ENCODE data around the gene TNNC1. TPM values are rescaled to one million over a fixed set of nuclear protein-coding genes. Genes with fewer than 3 reads are reported as not detected.

TNNC1 gene
- total and polyA plus RNA-seq, 9 of the 15 experiments (the other 6 are each of a cell fraction or from before 2014, with no cell fraction given): 0.08 to 0.85 (median 0.42) TPM; not detected in 4

DNA sequence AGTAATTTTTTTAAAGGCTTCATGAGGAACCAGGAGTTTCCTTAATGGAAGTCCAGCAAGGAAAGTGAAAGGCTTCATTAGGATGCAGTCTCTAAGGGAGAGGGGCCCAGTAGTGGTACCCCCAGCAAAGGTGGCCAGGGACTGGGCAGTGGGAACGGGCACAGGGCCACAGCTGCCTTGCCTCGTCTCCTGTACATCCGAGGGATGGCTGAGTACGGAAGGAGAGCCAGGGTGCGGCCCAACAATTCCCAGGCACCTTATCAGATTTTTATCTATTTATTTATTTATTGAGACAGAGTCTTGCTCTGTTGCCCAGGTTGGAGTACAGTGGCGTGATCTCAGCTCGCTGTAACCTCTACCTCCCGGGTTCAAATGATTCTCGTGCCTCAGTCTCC lies 23.4 kb downstream of the TNNC1 start:
- Histone ChIP-seq H3K9me3 (replicated peaks; ENCODE audit: control insufficient read depth, insufficient read depth, low read depth, low read length) (no peaks in the 10 kb centered on the region), H4K20me1 (replicated peaks; ENCODE audit: control insufficient read depth, insufficient read depth, low read length) (no peaks in the 10 kb centered on the region; the same call in 1 of the 2 replicates), H3K36me3 (ENCODE audit: control insufficient read depth, insufficient read depth, low read length) (no peaks in the 10 kb centered on the region), H3K79me2 (ENCODE audit: control insufficient read depth, insufficient read depth, low read length) (no peaks in the 10 kb centered on the region), H2AFZ (ENCODE audit: low read depth, low read length) (no peak overlapping the region), H3K4me1 (replicated peaks in 1 of 2; ENCODE audit: control insufficient read depth in 2 of 2, insufficient read depth in 2 of 2, low read length in 2 of 2) (peaks cover 0 to 2% of the 10 kb centered on the region in 2 experiments; a peak in 4 of 5 replicates), H3K9me1 (ENCODE audit: control insufficient read depth, insufficient read depth, low read length) (no peaks in the 10 kb centered on the region), H3K4me3 (no peak overlapping the region), H3K27me3 (ENCODE audit: control insufficient read depth in 2 of 2, insufficient read depth in 2 of 2, low read length in 2 of 2) (no peaks in the 10 kb centered on the region; a peak in 1 of 5 replicates), H3K4me2 (ENCODE audit: insufficient read depth, low read length) (no peak overlapping the region), H3K27ac (ENCODE audit: extremely low read depth, low read depth, low read length) (no peak overlapping the region), H3K9ac (ENCODE audit: insufficient read depth in 1 of 2, low read depth in 2 of 2, low read length in 2 of 2) (no peak overlapping the region)
- ATAC-seq (no peak), FAIRE-seq (no peak), DNase-seq (ENCODE audit: extremely low read depth in 1 of 4, low spot score in 3 of 4) (no peak)
- in situ Hi-C loops (cut with MboI): no loop called here
- ChIA-PET CTCF (ENCODE audit: low intra/inter-chr PET ratio) (no interaction called here), POLR2A (no interaction called here)
- no TSS peak for BruUV-seq (replicated peaks)
- intact Hi-C loops (cut with micrococcal nuclease): no loop called here
- WGBS (ENCODE audit: insufficient coverage, low coverage, missing lambda C conversion rate): 35% methylated on average over 9 of the region's 9 CpGs
- TF ChIP-seq DACH1 (IDR thresholded peaks at IDR 0.05; ENCODE audit: partially characterized antibody) (no peak), ARID4B (CRISPR knock-in tag; IDR thresholded peaks at IDR 0.05) (no peak), NKRF (IDR thresholded peaks at IDR 0.05; ENCODE audit: borderline replicate concordance) (no peak), PATZ1 (CRISPR knock-in tag; IDR thresholded peaks at IDR 0.05; ENCODE audit: borderline replicate concordance) (no peak), BACH1 (tag; IDR thresholded peaks at IDR 0.05) (no peak), ELF1 (tag; IDR thresholded peaks at IDR 0.05) (no peak), SIRT6 (IDR thresholded peaks at IDR 0.05; ENCODE audit: low read depth, low read length) (no peak), MXD1 (CRISPR knock-in tag; IDR thresholded peaks at IDR 0.05; ENCODE audit: borderline replicate concordance, poor library complexity, severe bottlenecking) (no peak), ZNF699 (CRISPR knock-in tag; IDR thresholded peaks at IDR 0.05; ENCODE audit: insufficient replicate concordance) (no peak)
- TF ChIP-seq, protein P1, sequence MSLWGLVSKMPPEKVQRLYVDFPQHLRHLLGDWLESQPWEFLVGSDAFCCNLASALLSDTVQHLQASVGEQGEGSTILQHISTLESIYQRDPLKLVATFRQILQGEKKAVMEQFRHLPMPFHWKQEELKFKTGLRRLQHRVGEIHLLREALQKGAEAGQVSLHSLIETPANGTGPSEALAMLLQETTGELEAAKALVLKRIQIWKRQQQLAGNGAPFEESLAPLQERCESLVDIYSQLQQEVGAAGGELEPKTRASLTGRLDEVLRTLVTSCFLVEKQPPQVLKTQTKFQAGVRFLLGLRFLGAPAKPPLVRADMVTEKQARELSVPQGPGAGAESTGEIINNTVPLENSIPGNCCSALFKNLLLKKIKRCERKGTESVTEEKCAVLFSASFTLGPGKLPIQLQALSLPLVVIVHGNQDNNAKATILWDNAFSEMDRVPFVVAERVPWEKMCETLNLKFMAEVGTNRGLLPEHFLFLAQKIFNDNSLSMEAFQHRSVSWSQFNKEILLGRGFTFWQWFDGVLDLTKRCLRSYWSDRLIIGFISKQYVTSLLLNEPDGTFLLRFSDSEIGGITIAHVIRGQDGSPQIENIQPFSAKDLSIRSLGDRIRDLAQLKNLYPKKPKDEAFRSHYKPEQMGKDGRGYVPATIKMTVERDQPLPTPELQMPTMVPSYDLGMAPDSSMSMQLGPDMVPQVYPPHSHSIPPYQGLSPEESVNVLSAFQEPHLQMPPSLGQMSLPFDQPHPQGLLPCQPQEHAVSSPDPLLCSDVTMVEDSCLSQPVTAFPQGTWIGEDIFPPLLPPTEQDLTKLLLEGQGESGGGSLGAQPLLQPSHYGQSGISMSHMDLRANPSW (CRISPR knock-in tag; IDR thresholded peaks at IDR 0.05): no peak

Measured in K562 (cell line).